Glutamatergic neuron (in vitro differentiated cells): ENCODE results near the gene KRT2. TPM values are rescaled to one million over a fixed set of nuclear protein-coding genes. Genes with fewer than 3 reads are reported as not detected.
"Not testable (repeated sequence)": the region's sequence is repeated elsewhere in the genome, so short reads cannot be mapped to it uniquely, and the experiment has no call there.

Experiments
- DNase-seq: peaks from one replicate; pipeline ENCODE4 v3.0.0; 2022
- H3K27ac Mint-ChIP-seq: one replicate; pipeline ENCODE4 v1.8.0; 2020; ENCODE audit warnings: mild to moderate bottlenecking, mixed read lengths, inconsistent platforms; ENCODE audit not compliant: unreplicated experiment
- H3K27me3 Mint-ChIP-seq: one replicate; pipeline ENCODE4 v1.8.0; 2020; ENCODE audit warnings: mild to moderate bottlenecking, moderate library complexity, mixed read lengths, inconsistent platforms; ENCODE audit not compliant: unreplicated experiment
- H3K36me3 Mint-ChIP-seq: one replicate; pipeline ENCODE4 v1.8.0; 2020; ENCODE audit warnings: mild to moderate bottlenecking, mixed read lengths, inconsistent platforms; ENCODE audit not compliant: unreplicated experiment
- H3K4me1 Mint-ChIP-seq: one replicate; pipeline ENCODE4 v1.8.0; 2020; ENCODE audit warnings: mild to moderate bottlenecking, low read depth, mixed read lengths, inconsistent platforms; ENCODE audit not compliant: unreplicated experiment
- H3K4me3 Mint-ChIP-seq: one replicate; pipeline ENCODE4 v1.8.0; 2020; ENCODE audit warnings: mild to moderate bottlenecking, mixed read lengths, inconsistent platforms; ENCODE audit not compliant: unreplicated experiment
- H3K9me3 Mint-ChIP-seq: one replicate; pipeline ENCODE4 v1.8.0; 2020; ENCODE audit warnings: mild to moderate bottlenecking, moderate library complexity, mixed read lengths, inconsistent platforms; ENCODE audit not compliant: unreplicated experiment
- total RNA-seq: library from RNA; stranded (reverse); fragmentation: NEBNext Ultra II Directional; extraction: Animal tissue kit (Norgen Biotek cat#: 25700); gene quantifications from one replicate; pipeline ENCODE4 v1.2.1, GENCODE V29; 2021; ENCODE audit not compliant: unreplicated experiment
- TF ChIP-seq, protein P1 (sequence below): fragments of 200-600 bp; sonication (generic); IDR thresholded peaks from one replicate; pipeline ENCODE4 v1.5.0; 2021; ENCODE audit not compliant: partially characterized antibody, unreplicated experiment

KRT2 gene
- total RNA-seq, 1 donor from 2014 or later = not detected

DNA sequence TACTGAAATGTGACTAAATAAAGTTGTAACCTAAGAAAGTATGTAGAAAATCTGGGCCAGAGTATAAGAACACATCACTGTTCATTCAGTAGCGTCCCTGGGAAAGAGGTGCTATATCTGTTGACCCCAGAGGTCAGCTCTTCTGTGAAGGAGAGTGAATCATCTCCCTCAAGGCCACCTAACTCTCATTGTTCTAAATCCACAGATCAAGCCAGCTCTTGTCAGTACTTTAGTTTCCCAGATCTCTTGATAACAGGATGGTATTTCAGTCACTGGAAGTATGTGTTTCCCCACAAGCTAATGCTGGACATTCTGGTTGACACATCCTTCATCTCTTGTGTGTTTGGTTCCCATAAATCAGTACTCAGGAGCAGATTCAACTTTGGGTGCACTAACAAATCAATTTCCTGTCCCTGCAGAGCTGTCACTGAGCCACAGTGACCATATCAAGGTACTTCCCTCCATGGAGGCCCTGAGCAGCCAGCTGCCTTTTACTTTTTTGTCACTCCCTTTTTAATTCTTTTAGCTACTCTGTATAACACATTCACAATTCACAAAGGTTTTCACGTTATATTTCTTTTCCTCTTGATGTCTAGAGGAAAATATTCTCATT is 20.4 kb upstream of the KRT2 start:
- Mint-ChIP-seq H3K4me1 (no peaks in the 10 kb centered on the region), H3K36me3 (no peaks in the 10 kb centered on the region), H3K27me3 (peaks cover 3% of the 10 kb centered on the region), H3K27ac (no peak overlapping the region), H3K9me3 (no peaks in the 10 kb centered on the region), H3K4me3 (no peak overlapping the region)
- DNase-seq = no peak
- TF ChIP-seq, protein P1, sequence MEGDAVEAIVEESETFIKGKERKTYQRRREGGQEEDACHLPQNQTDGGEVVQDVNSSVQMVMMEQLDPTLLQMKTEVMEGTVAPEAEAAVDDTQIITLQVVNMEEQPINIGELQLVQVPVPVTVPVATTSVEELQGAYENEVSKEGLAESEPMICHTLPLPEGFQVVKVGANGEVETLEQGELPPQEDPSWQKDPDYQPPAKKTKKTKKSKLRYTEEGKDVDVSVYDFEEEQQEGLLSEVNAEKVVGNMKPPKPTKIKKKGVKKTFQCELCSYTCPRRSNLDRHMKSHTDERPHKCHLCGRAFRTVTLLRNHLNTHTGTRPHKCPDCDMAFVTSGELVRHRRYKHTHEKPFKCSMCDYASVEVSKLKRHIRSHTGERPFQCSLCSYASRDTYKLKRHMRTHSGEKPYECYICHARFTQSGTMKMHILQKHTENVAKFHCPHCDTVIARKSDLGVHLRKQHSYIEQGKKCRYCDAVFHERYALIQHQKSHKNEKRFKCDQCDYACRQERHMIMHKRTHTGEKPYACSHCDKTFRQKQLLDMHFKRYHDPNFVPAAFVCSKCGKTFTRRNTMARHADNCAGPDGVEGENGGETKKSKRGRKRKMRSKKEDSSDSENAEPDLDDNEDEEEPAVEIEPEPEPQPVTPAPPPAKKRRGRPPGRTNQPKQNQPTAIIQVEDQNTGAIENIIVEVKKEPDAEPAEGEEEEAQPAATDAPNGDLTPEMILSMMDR = no peak

DNA sequence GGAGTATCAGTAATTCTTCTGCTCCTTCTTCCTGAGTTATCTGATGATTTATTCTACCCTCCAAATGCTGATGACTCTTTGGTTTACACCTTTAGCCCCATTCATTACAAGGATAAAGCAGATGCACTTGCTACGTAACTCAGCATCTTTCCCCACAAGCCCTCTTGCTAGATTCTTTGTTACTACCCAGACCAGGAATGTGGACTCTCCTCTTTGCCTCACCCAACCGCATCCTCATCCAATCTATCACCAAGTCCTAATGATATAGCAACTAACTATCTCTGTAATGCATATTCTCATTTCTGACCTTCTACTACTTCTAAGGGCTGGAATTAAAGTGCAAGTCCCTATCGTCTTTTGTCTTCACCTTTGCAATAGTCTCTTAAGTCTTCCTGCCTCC is 18.9 kb upstream of the KRT2 start:
- TF ChIP-seq, protein P1 = no peak
- Mint-ChIP-seq H3K4me3 (no peak overlapping the region), H3K27me3 (peaks cover 3% of the 10 kb centered on the region), H3K9me3 (no peaks in the 10 kb centered on the region), H3K4me1 (no peaks in the 10 kb centered on the region), H3K36me3 (no peaks in the 10 kb centered on the region), H3K27ac (no peak overlapping the region)
- DNase-seq = no peak

DNA sequence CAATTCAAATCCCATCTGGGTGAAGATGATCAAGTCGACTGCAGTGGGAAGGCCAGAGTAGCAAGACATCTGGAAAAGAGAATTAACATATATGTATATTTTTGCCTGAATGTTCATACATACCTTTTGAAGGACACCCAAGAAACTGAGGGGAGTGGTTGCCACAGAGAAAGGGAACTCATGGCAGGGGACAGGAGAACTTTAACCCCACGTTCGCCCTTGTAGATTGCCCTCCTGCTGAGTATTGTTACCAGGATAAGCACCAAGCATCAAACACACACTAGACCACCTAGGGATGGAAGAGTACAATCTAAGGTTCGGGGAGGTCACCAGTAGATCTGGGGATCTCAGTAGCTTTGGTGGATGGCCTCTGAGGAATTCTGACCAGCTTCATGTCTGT is 18.5 kb upstream of the KRT2 start:
- TF ChIP-seq, protein P1 = no peak
- no peak overlapping the region for H3K27ac Mint-ChIP-seq
- no peaks in the 10 kb centered on the region for H3K36me3 Mint-ChIP-seq
- H3K4me1 Mint-ChIP-seq = no peaks in the 10 kb centered on the region
- peaks cover 3% of the 10 kb centered on the region for H3K27me3 Mint-ChIP-seq
- H3K9me3 Mint-ChIP-seq = no peaks in the 10 kb centered on the region
- H3K4me3 Mint-ChIP-seq = no peak overlapping the region
- DNase-seq = no peak

DNA sequence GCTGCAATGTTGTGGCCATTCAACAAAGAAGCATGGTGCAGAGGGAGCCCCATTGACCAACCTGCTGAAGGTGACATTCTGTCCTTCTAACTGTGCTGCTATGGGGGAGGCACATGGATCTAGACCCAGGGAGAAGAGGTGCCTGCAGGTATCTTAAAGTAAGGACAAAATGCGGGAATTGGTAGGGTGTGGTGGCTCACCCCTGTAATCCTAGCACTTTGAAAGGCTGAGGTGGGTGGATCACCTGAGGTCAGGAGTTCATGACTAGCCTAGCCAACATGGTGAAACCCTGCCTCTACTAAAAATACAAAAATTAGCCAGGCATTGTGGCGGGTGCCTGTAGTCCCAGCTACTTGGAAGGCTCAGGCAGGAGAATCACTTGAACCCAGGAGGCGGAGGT is 17.9 kb upstream of the KRT2 start:
- not testable (repeated sequence) for H3K4me1 Mint-ChIP-seq, H3K9me3 Mint-ChIP-seq, H3K4me3 Mint-ChIP-seq, H3K27ac Mint-ChIP-seq, H3K36me3 Mint-ChIP-seq, H3K27me3 Mint-ChIP-seq, DNase-seq

DNA sequence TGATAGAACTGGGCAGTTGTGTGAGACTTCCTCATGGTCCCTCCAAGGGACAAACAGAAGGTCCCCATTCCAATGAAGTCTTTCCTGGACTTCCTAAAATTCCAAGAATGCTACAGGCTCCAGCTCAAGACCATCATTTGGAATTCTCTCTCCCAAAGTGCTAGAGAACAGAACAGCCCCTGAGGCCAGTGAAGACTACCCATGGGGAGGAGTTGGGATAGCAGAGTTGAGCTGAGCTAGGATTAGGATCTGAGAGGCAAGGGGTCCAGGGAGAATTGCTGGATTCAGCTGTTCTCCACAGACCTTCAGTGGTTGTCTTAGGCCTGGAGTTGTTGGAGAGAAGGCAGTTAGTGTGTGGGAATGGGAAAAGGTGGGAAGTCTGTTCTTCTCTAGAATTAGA is 17.4 kb upstream of the KRT2 start:
- no peak overlapping the region for H3K27ac Mint-ChIP-seq
- TF ChIP-seq, protein P1 = no peak
- no peaks in the 10 kb centered on the region for H3K36me3 Mint-ChIP-seq
- H3K4me1 Mint-ChIP-seq = no peaks in the 10 kb centered on the region
- H3K9me3 Mint-ChIP-seq = no peaks in the 10 kb centered on the region
- DNase-seq = no peak
- peaks cover 3% of the 10 kb centered on the region for H3K27me3 Mint-ChIP-seq
- H3K4me3 Mint-ChIP-seq = no peak overlapping the region
